ENCODE data around the gene POLE4. TPM values are rescaled to one million over a fixed set of nuclear protein-coding genes. Genes with fewer than 3 reads are reported as not detected.

Gene POLE4
- total RNA-seq, 2 experiments from 2014 or later = 48.4 to 48.9 TPM

DNA sequence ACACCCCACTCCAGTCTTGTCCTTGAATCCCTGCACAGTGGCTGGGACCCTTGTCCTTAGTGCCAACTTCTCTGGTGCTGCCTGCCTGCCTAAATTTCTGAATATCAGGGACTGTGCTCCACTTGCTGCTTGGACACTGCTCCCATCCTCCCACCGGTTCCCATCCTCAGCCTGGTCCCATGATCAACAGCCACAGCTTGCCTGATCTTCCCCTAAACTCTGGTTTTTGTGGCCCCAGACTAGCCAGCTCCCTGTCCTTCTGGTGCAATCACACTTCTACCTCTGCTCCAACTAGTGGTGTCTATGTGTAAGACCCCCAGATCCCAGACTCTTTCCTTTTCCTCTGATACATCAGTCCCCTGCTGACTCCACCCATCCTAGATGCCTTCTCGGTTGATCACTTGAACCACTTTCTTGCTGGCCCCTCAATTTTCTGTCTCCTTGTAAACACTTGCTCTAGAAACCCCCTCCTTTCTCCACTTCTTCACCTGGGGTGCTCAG, 37.2 kb upstream of the POLE4 start:
- no peak for DNase-seq
- no peaks in the 10 kb centered on the region for H3K36me3 Mint-ChIP-seq (ENCODE audit: low read depth)
- H3K4me3 Mint-ChIP-seq = no peak overlapping the region
- H3K4me1 Mint-ChIP-seq (ENCODE audit: low read depth) = no peaks in the 10 kb centered on the region
- TF ChIP-seq, protein P1, sequence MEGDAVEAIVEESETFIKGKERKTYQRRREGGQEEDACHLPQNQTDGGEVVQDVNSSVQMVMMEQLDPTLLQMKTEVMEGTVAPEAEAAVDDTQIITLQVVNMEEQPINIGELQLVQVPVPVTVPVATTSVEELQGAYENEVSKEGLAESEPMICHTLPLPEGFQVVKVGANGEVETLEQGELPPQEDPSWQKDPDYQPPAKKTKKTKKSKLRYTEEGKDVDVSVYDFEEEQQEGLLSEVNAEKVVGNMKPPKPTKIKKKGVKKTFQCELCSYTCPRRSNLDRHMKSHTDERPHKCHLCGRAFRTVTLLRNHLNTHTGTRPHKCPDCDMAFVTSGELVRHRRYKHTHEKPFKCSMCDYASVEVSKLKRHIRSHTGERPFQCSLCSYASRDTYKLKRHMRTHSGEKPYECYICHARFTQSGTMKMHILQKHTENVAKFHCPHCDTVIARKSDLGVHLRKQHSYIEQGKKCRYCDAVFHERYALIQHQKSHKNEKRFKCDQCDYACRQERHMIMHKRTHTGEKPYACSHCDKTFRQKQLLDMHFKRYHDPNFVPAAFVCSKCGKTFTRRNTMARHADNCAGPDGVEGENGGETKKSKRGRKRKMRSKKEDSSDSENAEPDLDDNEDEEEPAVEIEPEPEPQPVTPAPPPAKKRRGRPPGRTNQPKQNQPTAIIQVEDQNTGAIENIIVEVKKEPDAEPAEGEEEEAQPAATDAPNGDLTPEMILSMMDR (IDR thresholded peaks at IDR 0.05) = no peak
- no peak overlapping the region for H3K27ac Mint-ChIP-seq
- POLR2A ChIA-PET = interaction anchor here (0.7 kb wide), 1 partner anchor 565 kb away, joined by 3 read pairs; no protein-coding TSS in a partner anchor
- no peak for ATAC-seq
- no peaks in the 10 kb centered on the region for H3K9me3 Mint-ChIP-seq
- CTCF ChIA-PET = interaction anchor here (1.0 kb wide), 1 partner anchor 14 kb away, joined by 3 read pairs; no protein-coding TSS in a partner anchor
- peaks cover 16% of the 10 kb centered on the region for H3K27me3 Mint-ChIP-seq
- intact Hi-C loops (cut with micrococcal nuclease) = loop anchor here (10.0 kb wide), 1 partner anchor 134 kb away; no protein-coding TSS in a partner anchor

GRCh38 chr2:74922592-74923227, 35.7 kb upstream of the POLE4 start:
- Mint-ChIP-seq H3K27me3 (peaks cover 10% of the 10 kb centered on the region), H3K4me1 (ENCODE audit: low read depth) (peaks cover 3% of the 10 kb centered on the region), H3K4me3 (no peak overlapping the region), H3K9me3 (no peaks in the 10 kb centered on the region), H3K36me3 (ENCODE audit: low read depth) (no peaks in the 10 kb centered on the region), H3K27ac (no peak overlapping the region)
- POLR2A ChIA-PET = no interaction called here
- intact Hi-C loops (cut with micrococcal nuclease) = loop anchor here (10.0 kb wide), 1 partner anchor 132 kb away; no protein-coding TSS in a partner anchor
- TF ChIP-seq, protein P1 (IDR thresholded peaks at IDR 0.05) = no peak
- CTCF ChIA-PET = no interaction called here
- ATAC-seq (no peak), DNase-seq (no peak)

- peaks cover 2% of the 10 kb centered on the region for H3K27me3 Mint-ChIP-seq
- intact Hi-C loops (cut with micrococcal nuclease) = loop anchor here (10.0 kb wide), 1 partner anchor 130 kb away; no protein-coding TSS in a partner anchor
- H3K4me1 Mint-ChIP-seq (ENCODE audit: low read depth) = peaks cover 3% of the 10 kb centered on the region
- no peaks in the 10 kb centered on the region for H3K9me3 Mint-ChIP-seq
- no peak overlapping the region for H3K27ac Mint-ChIP-seq
- POLR2A ChIA-PET = no interaction called here
- H3K4me3 Mint-ChIP-seq = no peak overlapping the region
- CTCF ChIA-PET = interaction anchor here (0.9 kb wide), 1 partner anchor 9 kb away, joined by 3 read pairs; no protein-coding TSS in a partner anchor
- DNase-seq = no peak
- TF ChIP-seq, protein P1 (IDR thresholded peaks at IDR 0.05) = no peak
- peaks cover 5% of the 10 kb centered on the region for H3K36me3 Mint-ChIP-seq (ENCODE audit: low read depth)
- ATAC-seq = no peak
Measured at GRCh38 chr2:74924463-74925265, 33.8 kb upstream of the POLE4 start.

DNA sequence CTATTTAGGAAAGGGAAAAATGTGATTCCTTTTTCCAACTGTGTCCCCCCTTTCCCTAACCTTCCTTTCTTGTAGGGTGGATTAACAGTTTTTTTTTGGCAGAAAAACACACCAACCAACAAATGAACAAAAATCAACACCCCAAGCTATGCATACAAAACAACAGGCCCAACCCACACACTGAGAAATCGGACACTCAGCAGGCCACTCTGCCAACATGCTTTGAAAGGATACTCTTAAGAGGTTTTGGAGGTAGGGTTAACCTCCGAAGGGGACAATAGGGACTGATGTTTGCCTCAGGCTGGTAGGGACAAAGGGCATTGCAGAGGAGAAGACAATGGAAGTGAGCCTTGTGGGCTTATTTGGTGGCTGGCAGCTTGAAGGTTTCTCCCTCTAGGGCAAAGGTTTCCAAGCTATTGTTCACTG, 33.1 kb upstream of the POLE4 start:
- Mint-ChIP-seq H3K27me3 (peaks cover 2% of the 10 kb centered on the region), H3K4me3 (no peak overlapping the region), H3K4me1 (ENCODE audit: low read depth) (peaks cover 3% of the 10 kb centered on the region), H3K36me3 (ENCODE audit: low read depth) (peaks cover 5% of the 10 kb centered on the region), H3K9me3 (no peaks in the 10 kb centered on the region), H3K27ac (no peak overlapping the region)
- no peak for ATAC-seq
- DNase-seq = no peak
- ChIA-PET POLR2A (no interaction called here), CTCF (interaction anchor here (0.6 kb wide), 1 partner anchor 161 kb away, joined by 3 read pairs; no protein-coding TSS in a partner anchor)
- TF ChIP-seq, protein P1 (IDR thresholded peaks at IDR 0.05) = no peak
- intact Hi-C loops (cut with micrococcal nuclease) = loop anchor here (10.0 kb wide), 1 partner anchor 129 kb away; no protein-coding TSS in a partner anchor
